ENCODE results near the gene RAB17. TPM values are rescaled to one million over a fixed set of nuclear protein-coding genes. Genes with fewer than 3 reads are reported as not detected.

The RAB17 gene
- polyA plus RNA-seq, 1 donor (not counting 4 experiments of a cell fraction or from before 2014, with no cell fraction given): 2.4 TPM

GRCh38 chr2:237591141-237591881 is 777 bp upstream of the RAB17 start:
- FAIRE-seq (no peak), DNase-seq (ENCODE audit: low read depth, low spot score) (no peak)
- H3K79me2 ChIP-seq (ENCODE audit: control insufficient read depth, insufficient read depth, low read length): no peaks in the 10 kb centered on the region
- H3K9ac ChIP-seq (ENCODE audit: control insufficient read depth, extremely low read depth, insufficient read depth, low read length): peak overlapping the region; percentile 13
- peak overlapping the region in 2 of 3 experiments; percentile 37 to 38 for H3K4me3 ChIP-seq (ENCODE audit: control insufficient read depth in 2 of 3, extremely low read depth in 1 of 3, insufficient read depth in 2 of 3, low read depth in 1 of 3, low read length in 3 of 3)
- no peaks in the 10 kb centered on the region for H3K27me3 ChIP-seq (ENCODE audit: control insufficient read depth, extremely low read depth, insufficient read depth, low read length)
- dilution Hi-C loops (cut with MboI; ENCODE audit: extremely low pct_ligation_motif_present, low sequenced_read_pairs): no loop called here
- H3K9me3 ChIP-seq (ENCODE audit: control insufficient read depth, low read depth, low read length): no peaks in the 10 kb centered on the region
- TF ChIP-seq EZH2 (IDR thresholded peaks at IDR 0.05; ENCODE audit: low read length) (no peak), CTCF (optimal IDR thresholded peaks at IDR 0.05 in 1 of 3, IDR thresholded peaks at IDR 0.05 in 1 of 3, conservative IDR thresholded peaks at IDR 0.05 in 1 of 3; ENCODE audit: extremely low read depth in 1 of 3, insufficient read depth in 2 of 3, low read length in 3 of 3) (no peak)
- H3K36me3 ChIP-seq (ENCODE audit: control insufficient read depth in 2 of 2, extremely low read depth in 1 of 2, insufficient read depth in 2 of 2, low read length in 2 of 2): no peaks in the 10 kb centered on the region
- peak overlapping the region; percentile 7 for H3K27ac ChIP-seq (ENCODE audit: control insufficient read depth, insufficient read depth, low read length)
- peak overlapping the region; percentile 68 for H2AFZ ChIP-seq (ENCODE audit: control insufficient read depth, low read length)
- peaks cover 19% of the 10 kb centered on the region for H3K4me1 ChIP-seq (ENCODE audit: control insufficient read depth, extremely low read depth, insufficient read depth, low read length)
- peak overlapping the region; percentile 42 for H3K4me2 ChIP-seq (ENCODE audit: control insufficient read depth, extremely low read depth, insufficient read depth, low read depth, low read length)
- H3K9me1 ChIP-seq (ENCODE audit: control insufficient read depth, extremely low read depth, insufficient read depth, low read length): no peaks in the 10 kb centered on the region
- no peaks in the 10 kb centered on the region for H4K20me1 ChIP-seq (ENCODE audit: control insufficient read depth, extremely low read depth, insufficient read depth, low read length)

DNA sequence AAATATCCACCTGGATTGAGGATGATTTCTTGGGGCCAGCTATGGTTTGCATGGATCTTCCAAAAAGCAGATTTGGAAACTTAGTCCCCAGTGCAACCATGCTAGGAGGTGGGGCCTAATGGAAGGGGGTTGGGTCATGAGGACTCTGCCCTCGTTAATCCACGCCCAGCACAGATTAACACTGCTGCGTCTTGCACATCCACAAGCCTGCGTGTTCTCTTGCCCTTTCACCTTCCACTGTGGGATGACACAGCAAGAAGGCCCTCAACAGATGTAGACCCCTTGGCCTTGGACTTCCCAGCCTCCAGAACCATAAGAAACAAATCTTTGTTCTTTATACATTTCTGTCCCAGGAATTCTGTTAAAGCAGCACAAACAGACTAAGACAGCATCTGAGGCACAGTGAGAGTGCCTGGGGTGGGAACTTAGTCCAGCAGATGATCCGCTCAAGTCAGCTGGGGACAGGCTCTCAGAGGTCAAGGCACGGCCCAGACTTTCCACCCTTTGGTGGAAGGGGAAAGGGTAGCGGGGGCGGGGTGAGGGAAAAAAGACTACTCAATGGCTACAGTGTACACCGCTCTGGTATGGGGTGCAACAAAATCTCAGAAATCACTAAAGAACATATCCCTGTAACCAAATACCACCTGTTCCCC is 2.4 kb downstream of the RAB17 start:
- Histone ChIP-seq H3K36me3 (ENCODE audit: control insufficient read depth in 2 of 2, extremely low read depth in 1 of 2, insufficient read depth in 2 of 2, low read length in 2 of 2) (no peaks in the 10 kb centered on the region), H3K79me2 (ENCODE audit: control insufficient read depth, insufficient read depth, low read length) (no peaks in the 10 kb centered on the region), H3K27me3 (ENCODE audit: control insufficient read depth, extremely low read depth, insufficient read depth, low read length) (no peaks in the 10 kb centered on the region), H3K4me3 (ENCODE audit: control insufficient read depth in 2 of 3, extremely low read depth in 1 of 3, insufficient read depth in 2 of 3, low read depth in 1 of 3, low read length in 3 of 3) (no peak overlapping the region), H3K4me1 (ENCODE audit: control insufficient read depth, extremely low read depth, insufficient read depth, low read length) (peaks cover 19% of the 10 kb centered on the region), H3K9ac (ENCODE audit: control insufficient read depth, extremely low read depth, insufficient read depth, low read length) (no peak overlapping the region), H3K9me3 (ENCODE audit: control insufficient read depth, low read depth, low read length) (no peaks in the 10 kb centered on the region), H4K20me1 (ENCODE audit: control insufficient read depth, extremely low read depth, insufficient read depth, low read length) (no peaks in the 10 kb centered on the region), H3K9me1 (ENCODE audit: control insufficient read depth, extremely low read depth, insufficient read depth, low read length) (no peaks in the 10 kb centered on the region), H3K4me2 (ENCODE audit: control insufficient read depth, extremely low read depth, insufficient read depth, low read depth, low read length) (no peak overlapping the region), H2AFZ (ENCODE audit: control insufficient read depth, low read length) (no peak overlapping the region), H3K27ac (ENCODE audit: control insufficient read depth, insufficient read depth, low read length) (no peak overlapping the region)
- dilution Hi-C loops (cut with MboI; ENCODE audit: extremely low pct_ligation_motif_present, low sequenced_read_pairs): no loop called here
- DNase-seq (ENCODE audit: low read depth, low spot score) (no peak), FAIRE-seq (no peak)
- TF ChIP-seq EZH2 (IDR thresholded peaks at IDR 0.05; ENCODE audit: low read length): no peak

All from keratinocyte (primary cell).